HepG2 (cell line): ENCODE results near the gene CTBP1. TPM values are rescaled to one million over a fixed set of nuclear protein-coding genes. Genes with fewer than 3 reads are reported as not detected.

ENCODE experiments used
- AGO2 ChIP-seq: fragments of 200-400 bp; formaldehyde crosslinking; optimal IDR thresholded peaks from 2 replicates; pipeline ENCODE3; 2017; ENCODE audit warnings: mild to moderate bottlenecking, low read depth, low read length, moderate library complexity
- ARNTL ChIP-seq: sonication (generic); formaldehyde crosslinking; IDR thresholded peaks from 2 replicates; pipeline ENCODE4 v1.4.0; 2020; ENCODE audit warnings: mild to moderate bottlenecking, missing genetic modification reagents
- ELF3 ChIP-seq: IDR thresholded peaks from 2 replicates; pipeline ENCODE4 v1.6.1; 2016; ENCODE audit warnings: missing genetic modification reagents, missing compliant biosample characterization
- KLF6 ChIP-seq: IDR thresholded peaks from 2 replicates; pipeline ENCODE4 v1.8.0; 2016; ENCODE audit warnings: missing biosample characterization, missing genetic modification reagents
- MXI1 ChIP-seq: IDR thresholded peaks from 3 replicates; pipeline ENCODE4 v1.6.1; 2012; ENCODE audit warnings: low read depth, low read length, inconsistent platforms, borderline replicate concordance
- NKX3-1 ChIP-seq: sonication (generic); formaldehyde crosslinking; IDR thresholded peaks from 2 replicates; pipeline ENCODE4 v1.5.0; 2020; ENCODE audit warnings: missing genetic modification reagents
- SRSF1 ChIP-seq: fragments of 200-400 bp; formaldehyde crosslinking; optimal IDR thresholded peaks from 2 replicates; pipeline ENCODE3; 2017; ENCODE audit warnings: mild to moderate bottlenecking, low read depth, low read length, moderate library complexity
- SRSF4 ChIP-seq: fragments of 200-400 bp; formaldehyde crosslinking; IDR thresholded peaks from one replicate; pipeline ENCODE4 v1.6.1; 2018; ENCODE audit warnings: mild to moderate bottlenecking, low read depth, low read length, moderate library complexity; ENCODE audit not compliant: poor library complexity, severe bottlenecking
- SSRP1 ChIP-seq: IDR thresholded peaks from 2 replicates; pipeline ENCODE4 v1.6.1; 2016; ENCODE audit warnings: control low read depth
- THYN1 ChIP-seq: sonication (generic); formaldehyde crosslinking; IDR thresholded peaks from 2 replicates; pipeline ENCODE4 v1.8.1; 2023; ENCODE audit warnings: low read depth, mild to moderate bottlenecking, moderate library complexity, missing genetic modification reagents, borderline replicate concordance
- ZNF142 ChIP-seq: sonication (generic); formaldehyde crosslinking; IDR thresholded peaks from 2 replicates; pipeline ENCODE4 v1.4.0; 2020; ENCODE audit warnings: missing genetic modification reagents
- ZNF281 ChIP-seq: sonication (generic); formaldehyde crosslinking; IDR thresholded peaks from 2 replicates; pipeline ENCODE4 v1.4.0; 2020; ENCODE audit warnings: missing genetic modification reagents, borderline replicate concordance
- ZNF33A ChIP-seq: sonication (generic); formaldehyde crosslinking; IDR thresholded peaks from 2 replicates; pipeline ENCODE4 v1.5.1; 2020; ENCODE audit warnings: missing genetic modification reagents, mild to moderate bottlenecking, moderate library complexity, borderline replicate concordance
- ZNF687 ChIP-seq: sonication (generic); formaldehyde crosslinking; IDR thresholded peaks from 2 replicates; pipeline ENCODE4 v1.5.1; 2020; ENCODE audit warnings: mild to moderate bottlenecking, missing genetic modification reagents, moderate library complexity
- ZNF777 ChIP-seq: sonication (generic); formaldehyde crosslinking; IDR thresholded peaks from 2 replicates; pipeline ENCODE4 v1.4.0; 2020; ENCODE audit warnings: missing genetic modification reagents
- polyA plus RNA-seq, 8 experiments: library from polyadenylated mRNA; depleted of rRNA in 3 of 8; stranded (reverse) in 7 of 8; unstranded in 1 of 8; fragments of >200 nt; fragmentation: Illumina TruSeq in 4 of 8; extraction: Trizol in 4 of 8; gene quantifications; 2 replicates each; pipeline versions ENCODE4 v1.2.1 to v1.2.3, GENCODE V29; 2011 to 2016; ENCODE audit warnings: low read depth in 4 of 8, missing spikeins in 1 of 8, mixed read lengths in 1 of 8; ENCODE audit not compliant: insufficient read depth in 1 of 8
- total RNA-seq, 5 experiments: library from RNA; depleted of rRNA; stranded (reverse); fragments of >200 nt; fragmentation: Illumina TruSeq; extraction: Trizol; gene quantifications; 2 replicates each; pipeline ENCODE4 v1.2.3, GENCODE V29; 2016; ENCODE audit warnings: low read depth in 1 of 5

CTBP1 gene
- total and polyA plus RNA-seq, 2 of the 13 experiments (the other 11 are each of a cell fraction or from before 2014, with no cell fraction given), result 78.5 to 112 TPM

- 0 out of 2 replicates have a peak, but pooled peaks have one; percentile 31 for TF ChIP-seq ZNF687 (CRISPR knock-in tag)
- peak; percentile 64; the same call in 1 of the 3 replicates for TF ChIP-seq MXI1
- no peak for TF ChIP-seq NKX3-1 (CRISPR knock-in tag)
- TF ChIP-seq ELF3 (CRISPR knock-in tag), result no peak
- peak; percentile 44; the same call in 1 of the 2 replicates for TF ChIP-seq ZNF777
- no peak for TF ChIP-seq SSRP1 (CRISPR knock-in tag)
- TF ChIP-seq SRSF4, result peak; percentile 32
- peak; percentile 84 for TF ChIP-seq ZNF281
- TF ChIP-seq THYN1 (CRISPR knock-in tag), result no peak
- peak; percentile 98 for TF ChIP-seq ZNF142
- peak; percentile 43; the same call in 1 of the 2 replicates for TF ChIP-seq ARNTL
- 0 out of 2 replicates have a peak, but pooled peaks have one; percentile 27 for TF ChIP-seq KLF6 (CRISPR knock-in tag)
- peak; percentile 43 for TF ChIP-seq SRSF1
- no peak for TF ChIP-seq ZNF33A (CRISPR knock-in tag)
- peak; percentile 78 for TF ChIP-seq AGO2
Measured at GRCh38 chr4:1248245-1249147, at the start of gene CTBP1 (continued).
